HEK293T (cell line): ENCODE data around the gene SERPINA12.
A peak's percentile ranks its signal among the peaks of the same experiment; 100 is the strongest.

Experiments
- CTCF ChIA-PET: fragments of 350-600 bp; formaldehyde crosslinking; extraction: SDS; loops from one replicate; lab custom pipeline; 2021; ENCODE audit warnings: antibody characterized with exemption, inconsistent platforms; lab: Yijun Ruan, JAX
- POLR2A ChIA-PET: fragments of 350-600 bp; formaldehyde crosslinking; extraction: SDS; loops from one replicate; lab custom pipeline; 2020; ENCODE audit warnings: antibody characterized with exemption, inconsistent platforms; lab: Yijun Ruan, JAX
- DNase-seq: peaks from one replicate; pipeline ENCODE4 v3.0.0; 2012; ENCODE audit warnings: mixed read lengths; ENCODE audit errors: extremely low spot score
- ARNT ChIP-seq: fragments of 450-650 bp; IDR thresholded peaks from 2 replicates; pipeline ENCODE4 v1.6.1; 2017; ENCODE audit warnings: mild to moderate bottlenecking
- BHLHE40 ChIP-seq: fragments of 450-650 bp; IDR thresholded peaks from 2 replicates; pipeline ENCODE4 v1.6.1; 2016; ENCODE audit warnings: mild to moderate bottlenecking, moderate library complexity, borderline replicate concordance
- CTBP1 ChIP-seq: fragments of 450-650 bp; IDR thresholded peaks from 2 replicates; pipeline ENCODE4 v1.6.1; 2016; ENCODE audit warnings: borderline replicate concordance
- ELF4 ChIP-seq: fragments of 450-650 bp; IDR thresholded peaks from 2 replicates; pipeline ENCODE4 v1.6.1; 2017; ENCODE audit warnings: antibody characterized with exemption
- FOXA1 ChIP-seq: fragments of 450-650 bp; IDR thresholded peaks from 2 replicates; pipeline ENCODE4 v1.6.1; 2016; ENCODE audit warnings: mild to moderate bottlenecking
- FOXK2 ChIP-seq: fragments of 450-650 bp; IDR thresholded peaks from 2 replicates; pipeline ENCODE4 v1.6.1; 2016; ENCODE audit warnings: mild to moderate bottlenecking
- FOXM1 ChIP-seq: fragments of 450-650 bp; IDR thresholded peaks from 2 replicates; pipeline ENCODE4 v1.6.1; 2017; ENCODE audit warnings: mild to moderate bottlenecking, borderline replicate concordance
- HDGF ChIP-seq: fragments of 450-650 bp; IDR thresholded peaks from 2 replicates; pipeline ENCODE4 v1.6.1; 2017; ENCODE audit warnings: antibody characterized with exemption, borderline replicate concordance
- L3MBTL2 ChIP-seq: fragments of 450-650 bp; conservative IDR thresholded peaks from 2 replicates; pipeline ENCODE4 v1.6.1; 2016; ENCODE audit warnings: mild to moderate bottlenecking
- LEF1 ChIP-seq: fragments of 450-650 bp; IDR thresholded peaks from 2 replicates; pipeline ENCODE4 v1.6.1; 2017; ENCODE audit warnings: mild to moderate bottlenecking, borderline replicate concordance
- NFRKB ChIP-seq: fragments of 450-650 bp; IDR thresholded peaks from 2 replicates; pipeline ENCODE4 v1.6.1; 2016; ENCODE audit warnings: mild to moderate bottlenecking, moderate library complexity
- SP1 ChIP-seq: fragments of 450-650 bp; IDR thresholded peaks from 2 replicates; pipeline ENCODE4 v1.6.1; 2017
- SUZ12 ChIP-seq: fragments of 450-650 bp; IDR thresholded peaks from 2 replicates; pipeline ENCODE4 v1.6.1; 2016; ENCODE audit warnings: mild to moderate bottlenecking
- TARDBP ChIP-seq: fragments of 450-650 bp; IDR thresholded peaks from 2 replicates; pipeline ENCODE4 v1.6.1; 2016
- ZNF384 ChIP-seq: fragments of 450-650 bp; IDR thresholded peaks from 2 replicates; pipeline ENCODE4 v1.6.1; 2016
- TF ChIP-seq, protein P1 (sequence below): fragments of 450-650 bp; IDR thresholded peaks from 2 replicates; pipeline ENCODE4 v1.6.1; 2016

The SERPINA12 gene

DNA sequence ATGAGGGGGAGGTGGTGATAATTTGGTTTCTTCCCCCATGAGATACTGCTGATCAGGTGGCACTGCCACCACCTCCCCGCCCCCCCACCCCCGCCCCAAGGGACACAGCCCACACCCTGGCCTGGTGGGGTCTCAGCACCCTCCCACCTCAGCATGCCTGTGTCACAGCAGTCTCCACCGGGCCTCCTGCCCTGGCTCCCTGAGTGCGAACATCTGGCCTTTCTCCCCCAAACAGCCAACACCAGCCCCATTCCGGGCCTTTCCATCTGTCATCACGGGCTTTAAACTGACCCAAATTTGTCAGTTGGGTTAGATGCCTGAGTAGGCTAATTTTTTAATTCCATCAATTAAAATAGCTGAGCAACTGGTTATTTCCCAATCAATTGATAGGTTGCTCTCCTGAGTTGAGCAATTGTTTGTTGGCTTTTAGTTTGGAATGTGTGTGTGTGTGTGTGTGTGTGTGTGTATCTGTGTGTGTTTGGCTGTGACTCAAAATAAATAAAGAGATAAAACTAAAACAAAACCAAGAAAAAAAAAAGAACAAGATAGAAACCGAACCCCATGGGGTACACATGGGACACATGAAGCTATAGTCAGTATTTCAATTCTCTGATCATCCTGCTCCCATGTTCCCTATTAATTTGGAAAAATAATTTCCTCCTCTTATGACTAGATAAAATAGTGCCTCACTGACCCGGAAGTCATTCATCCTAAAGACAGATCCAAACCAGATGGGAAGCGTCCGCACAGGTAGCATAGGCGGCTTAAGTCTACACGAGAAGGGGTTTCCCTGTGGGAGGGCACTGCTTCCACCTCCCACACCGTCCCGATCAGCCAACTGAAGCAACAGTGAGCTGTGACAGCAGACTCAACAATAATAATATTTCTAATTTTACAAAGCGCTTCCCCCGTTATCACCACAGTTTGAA is 7.4 kb downstream of the SERPINA12 start:
- POLR2A ChIA-PET = no interaction called here
- DNase-seq = no peak
- TF ChIP-seq SUZ12 (no peak), HDGF (no peak), FOXA1 (no peak), TARDBP (no peak), ELF4 (no peak), LEF1 (no peak), ARNT (no peak), FOXK2 (no peak), L3MBTL2 (no peak), CTBP1 (no peak), NFRKB (no peak)
- TF ChIP-seq, protein P1, sequence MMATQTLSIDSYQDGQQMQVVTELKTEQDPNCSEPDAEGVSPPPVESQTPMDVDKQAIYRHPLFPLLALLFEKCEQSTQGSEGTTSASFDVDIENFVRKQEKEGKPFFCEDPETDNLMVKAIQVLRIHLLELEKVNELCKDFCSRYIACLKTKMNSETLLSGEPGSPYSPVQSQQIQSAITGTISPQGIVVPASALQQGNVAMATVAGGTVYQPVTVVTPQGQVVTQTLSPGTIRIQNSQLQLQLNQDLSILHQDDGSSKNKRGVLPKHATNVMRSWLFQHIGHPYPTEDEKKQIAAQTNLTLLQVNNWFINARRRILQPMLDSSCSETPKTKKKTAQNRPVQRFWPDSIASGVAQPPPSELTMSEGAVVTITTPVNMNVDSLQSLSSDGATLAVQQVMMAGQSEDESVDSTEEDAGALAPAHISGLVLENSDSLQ = no peak
- CTCF ChIA-PET = no interaction called here

DNA sequence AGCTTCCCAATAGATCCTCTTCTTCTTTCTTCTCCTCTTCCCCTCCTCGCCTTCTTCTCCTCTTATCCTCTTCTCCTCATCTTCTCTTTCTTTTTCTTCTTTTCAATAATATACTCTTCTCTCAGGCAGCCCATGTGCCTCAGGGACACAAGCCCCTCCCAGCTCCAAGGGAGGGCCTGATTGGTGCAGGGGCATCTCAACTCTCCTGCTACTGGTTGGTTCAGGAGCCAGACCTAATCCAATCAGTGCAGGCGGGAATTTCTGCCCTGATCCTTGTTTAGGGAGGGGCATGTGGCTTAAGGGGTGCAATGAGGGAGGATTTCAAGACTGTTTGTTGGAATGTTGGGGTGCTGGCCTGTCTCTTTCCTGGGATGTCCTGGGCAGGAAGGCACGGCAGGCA is 9.0 kb downstream of the SERPINA12 start:
- ChIA-PET CTCF (no interaction called here), POLR2A (no interaction called here)
- TF ChIP-seq BHLHE40 (no peak), ARNT (no peak), FOXM1 (no peak), L3MBTL2 (0 out of 2 replicates have a peak, but pooled peaks have one; percentile 14)
- no peak for DNase-seq

DNA sequence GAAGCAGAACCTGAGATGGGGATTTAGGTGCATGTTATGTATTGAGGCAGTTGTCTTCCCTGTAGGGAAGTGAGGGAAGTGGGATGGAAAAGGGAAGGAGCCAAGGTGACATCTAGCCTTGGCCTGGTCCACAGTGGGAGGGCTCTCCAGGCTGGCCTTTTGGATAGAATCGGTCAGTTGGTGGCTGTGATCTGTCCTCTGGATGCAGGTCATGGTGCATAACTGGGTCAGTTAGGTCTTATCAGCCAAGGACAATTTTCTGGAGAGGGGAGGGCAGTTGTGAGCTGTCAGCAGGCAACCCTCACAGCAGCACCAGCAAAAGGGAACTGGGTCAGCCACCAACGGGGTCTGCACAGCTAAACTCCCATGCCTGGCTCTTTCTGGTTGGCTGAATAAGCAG is 9.6 kb downstream of the SERPINA12 start:
- CTCF ChIA-PET = no interaction called here
- TF ChIP-seq ELF4 = no peak
- no peak for TF ChIP-seq FOXK2
- no peak for TF ChIP-seq FOXM1
- no peak for TF ChIP-seq CTBP1
- no peak for TF ChIP-seq SP1
- TF ChIP-seq, protein P1 = no peak
- no peak for TF ChIP-seq SUZ12
- TF ChIP-seq ZNF384 = no peak
- TF ChIP-seq LEF1 = no peak
- TF ChIP-seq NFRKB = no peak
- no peak for TF ChIP-seq FOXA1
- TF ChIP-seq BHLHE40 = no peak

DNA sequence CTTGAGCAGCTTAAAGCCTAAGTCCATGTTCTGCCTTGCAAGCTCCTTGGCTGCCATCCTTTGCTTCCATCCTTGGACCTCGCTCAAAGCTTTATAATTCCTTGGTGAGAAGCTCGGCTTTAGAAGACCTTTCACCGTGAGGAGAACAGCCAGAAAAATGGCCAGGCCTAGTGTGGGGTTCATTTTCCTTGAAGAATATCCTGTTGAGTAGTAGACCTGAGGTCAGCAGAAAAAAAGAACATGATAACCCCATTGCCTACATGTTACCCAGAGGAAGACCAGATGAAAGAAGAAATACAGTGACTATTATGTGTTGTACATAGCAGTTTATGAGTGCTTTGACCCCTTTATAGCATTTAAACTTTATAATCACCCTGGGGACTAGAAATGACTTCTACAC is 11.1 kb downstream of the SERPINA12 start:
- CTCF ChIA-PET = interaction anchor here (2.3 kb wide), 1 partner anchor 12 kb away, joined by 8 read pairs; no protein-coding TSS in a partner anchor
- DNase-seq = no peak
- TF ChIP-seq ARNT (no peak), L3MBTL2 (no peak), ZNF384 (no peak), LEF1 (no peak), BHLHE40 (no peak), HDGF (no peak), FOXM1 (no peak), NFRKB (no peak), TARDBP (no peak), CTBP1 (no peak), ELF4 (no peak), FOXK2 (no peak), SP1 (no peak), SUZ12 (no peak), FOXA1 (no peak)
- TF ChIP-seq, protein P1 = no peak
- POLR2A ChIA-PET = no interaction called here

More for the DNA sequence above, 9.6 kb downstream of the SERPINA12 start:
- POLR2A ChIA-PET = no interaction called here
- DNase-seq = no peak

DNA sequence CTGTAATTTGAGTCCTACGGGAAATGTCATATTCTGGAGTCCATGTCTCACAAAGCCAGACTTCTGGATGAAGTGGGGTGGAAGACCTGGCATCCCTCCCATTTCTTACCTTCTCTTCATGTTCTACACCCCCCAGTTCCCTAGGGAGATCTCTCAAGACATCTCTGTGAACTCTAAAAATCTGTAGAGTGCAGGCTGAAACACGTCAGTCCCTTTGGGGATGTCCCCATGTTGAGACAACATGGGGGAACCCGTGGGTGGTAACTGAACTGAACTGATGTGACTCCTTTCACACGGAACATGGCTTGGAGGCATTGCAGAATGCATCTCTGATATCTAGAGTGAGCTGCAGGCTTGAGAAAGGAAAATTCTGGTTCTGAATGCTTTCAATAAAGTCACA is 15.2 kb downstream of the SERPINA12 start:
- CTCF ChIA-PET = no interaction called here
- no peak for TF ChIP-seq HDGF
- POLR2A ChIA-PET = no interaction called here
- DNase-seq = no peak

DNA sequence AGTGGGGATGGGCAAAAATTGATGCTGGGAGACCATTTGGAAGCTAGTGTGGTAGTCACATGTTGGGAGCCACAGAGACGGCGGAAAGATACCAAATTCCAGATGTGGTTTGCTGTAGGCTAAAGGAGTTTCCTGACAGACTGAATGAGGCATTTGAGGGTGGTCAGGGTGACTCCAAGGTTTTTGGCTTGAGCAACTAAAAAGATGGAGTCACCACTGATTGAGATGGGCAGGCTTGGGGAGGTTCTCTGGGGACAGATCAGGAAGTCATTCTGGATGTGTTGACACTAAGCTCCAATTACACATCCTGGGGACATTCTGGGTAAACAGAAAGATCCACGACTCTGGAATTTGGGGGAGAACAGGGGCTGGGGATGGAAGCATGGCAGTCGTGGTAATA is 17.8 kb downstream of the SERPINA12 start:
- no peak for DNase-seq
- TF ChIP-seq CTBP1 (no peak), NFRKB (no peak), FOXA1 (no peak), ELF4 (no peak), HDGF (no peak), TARDBP (no peak), ARNT (no peak), BHLHE40 (no peak), ZNF384 (no peak), SUZ12 (no peak), FOXM1 (no peak), L3MBTL2 (no peak), SP1 (no peak), FOXK2 (no peak), LEF1 (no peak)
- TF ChIP-seq, protein P1 = no peak
- ChIA-PET CTCF (no interaction called here), POLR2A (no interaction called here)
